SKM-1 (cell line): ENCODE results near the gene LCE2C.
"Not testable (repeated sequence)": the region's sequence is repeated elsewhere in the genome, so short reads cannot be mapped to it uniquely, and the experiment has no call there.

ENCODE experiments used
- DNase-seq: peaks from one replicate; lab custom pipeline; 2025; ENCODE audit not compliant: unreplicated experiment; lab: John Stamatoyannopoulos, UW

Gene LCE2C, protein sequence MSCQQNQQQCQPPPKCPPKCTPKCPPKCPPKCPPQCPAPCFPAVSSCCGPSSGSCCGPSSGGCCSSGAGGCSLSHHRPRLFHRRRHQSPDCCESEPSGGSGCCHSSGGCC

DNA sequence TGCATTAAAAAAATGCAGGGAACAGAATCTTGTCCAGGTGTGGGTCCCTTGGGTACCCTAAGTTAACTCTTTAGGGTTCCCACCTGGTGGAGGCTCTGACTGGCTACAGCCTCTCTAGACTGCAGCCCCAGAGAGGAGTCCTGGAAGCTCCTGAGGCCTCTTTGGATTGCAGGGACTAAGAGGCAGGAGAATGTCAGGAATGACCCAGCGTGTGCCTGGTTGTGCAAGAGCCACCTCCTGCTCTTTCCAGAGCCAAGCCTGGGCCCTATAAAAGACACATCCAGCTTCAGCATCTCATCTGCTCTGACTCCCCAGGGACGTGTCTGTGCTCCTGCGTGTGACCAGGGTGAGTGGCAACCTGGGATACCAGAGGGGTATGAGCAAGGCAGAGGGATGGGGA is at the start of gene LCE2C:
LCE2C (plus strand) TSS at position 297 of the 400 bp plus-strand sequence. CDS start 737 bp downstream, outside the sequence.
- not testable (repeated sequence) for DNase-seq

GRCh38 chr1:152626744-152627143 is 48.3 kb upstream of the LCE2C start:
- no peak for DNase-seq

- DNase-seq, result no peak
Measured at GRCh38 chr1:152630596-152630995, 44.5 kb upstream of the LCE2C start.

- DNase-seq, result no peak
Measured at GRCh38 chr1:152640351-152640750, 34.7 kb upstream of the LCE2C start.

DNA sequence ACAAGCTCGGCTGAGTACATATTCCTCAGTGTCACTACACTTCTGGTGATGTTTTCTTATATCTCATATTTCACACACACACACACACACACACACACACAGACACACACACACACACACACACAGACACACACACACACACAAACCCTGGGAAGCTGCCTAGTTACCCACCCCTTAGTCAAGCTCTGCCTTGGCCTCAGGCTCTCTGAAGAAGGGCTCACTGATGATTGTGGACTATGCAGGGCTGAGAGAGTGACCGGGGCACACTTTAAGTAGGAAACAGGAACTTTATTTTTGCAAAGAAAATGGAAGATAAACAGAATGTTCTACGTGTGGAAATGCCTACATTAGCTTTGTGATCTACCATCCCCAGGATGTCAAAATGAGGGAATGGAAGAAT is 31.1 kb upstream of the LCE2C start:
- no peak for DNase-seq

GRCh38 chr1:152645146-152645545 is 29.9 kb upstream of the LCE2C start:
- no peak for DNase-seq

- DNase-seq, result no peak
Measured at GRCh38 chr1:152646656-152647055, 28.4 kb upstream of the LCE2C start.

DNA sequence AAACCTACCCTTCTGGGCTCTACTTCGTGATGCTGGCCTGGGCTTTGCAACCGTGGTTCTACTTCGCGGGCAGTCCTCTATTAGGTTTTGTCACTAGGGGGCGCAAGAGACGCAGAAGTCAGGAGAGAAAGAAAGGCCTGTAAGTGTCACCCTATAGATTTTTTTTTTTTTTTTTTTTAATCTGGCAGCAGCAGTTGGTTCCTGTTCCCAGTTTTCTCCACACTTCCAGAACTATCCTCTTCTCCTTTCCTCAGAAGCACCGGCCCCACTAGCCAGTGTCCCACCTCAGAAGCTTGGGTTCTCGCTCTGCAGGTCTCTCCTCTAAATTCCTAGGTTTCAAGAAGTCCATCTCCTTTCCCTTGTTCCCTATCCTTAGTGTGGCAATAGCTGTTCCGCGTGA is 21.0 kb upstream of the LCE2C start:
- peak; percentile 40 for DNase-seq

DNA sequence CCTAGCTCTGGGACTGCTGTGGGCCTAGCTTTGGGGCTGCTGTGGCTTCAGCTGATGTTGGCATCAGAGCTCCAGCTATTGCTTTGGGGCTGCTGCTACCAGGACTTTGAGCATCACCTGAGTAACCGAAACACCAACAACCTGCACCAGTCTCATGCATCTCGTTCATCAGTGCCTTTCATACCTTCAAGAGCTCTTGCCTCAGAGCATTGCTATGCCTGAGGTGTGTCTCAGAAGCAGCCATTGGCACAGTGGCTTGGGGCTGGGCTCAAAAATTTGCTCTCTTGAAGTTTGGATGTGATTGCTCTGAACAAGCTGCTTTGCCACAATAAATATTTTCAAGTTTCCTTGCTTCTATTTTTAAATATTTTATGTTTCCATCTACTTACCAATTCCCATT is 18.6 kb upstream of the LCE2C start:
- DNase-seq, result no peak

GRCh38 chr1:152657677-152658076 is 17.4 kb upstream of the LCE2C start:
- DNase-seq, result no peak

GRCh38 chr1:152658649-152659048 is 16.4 kb upstream of the LCE2C start:
- DNase-seq, result no peak

- DNase-seq, result no peak
Measured at GRCh38 chr1:152663098-152663497, 12.0 kb upstream of the LCE2C start, which contains the start of gene LCE2D. Gene LCE2D (plus strand): TSS chr1:152663380. CDS start chr1:152664106, 726 bp downstream.

DNA sequence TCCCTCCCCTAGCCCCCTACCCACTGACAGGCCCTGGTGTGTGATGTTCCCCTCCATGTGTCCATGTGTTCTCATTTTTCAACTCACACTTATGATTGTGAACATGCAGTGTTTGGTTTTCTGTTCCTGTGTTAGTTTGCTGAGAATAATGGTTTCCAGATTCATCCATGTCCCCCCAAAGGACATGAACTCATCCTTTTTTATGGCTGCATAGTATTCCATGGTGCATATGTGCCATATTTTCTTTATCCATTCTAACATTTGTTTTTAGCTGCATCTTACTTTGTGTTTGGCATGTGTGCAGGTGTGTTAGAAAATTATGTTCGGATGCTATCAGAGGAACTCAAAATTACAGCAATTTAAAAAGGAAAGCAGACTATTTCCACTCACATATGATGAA is 8.9 kb upstream of the LCE2C start:
- not testable (repeated sequence) for DNase-seq

DNA sequence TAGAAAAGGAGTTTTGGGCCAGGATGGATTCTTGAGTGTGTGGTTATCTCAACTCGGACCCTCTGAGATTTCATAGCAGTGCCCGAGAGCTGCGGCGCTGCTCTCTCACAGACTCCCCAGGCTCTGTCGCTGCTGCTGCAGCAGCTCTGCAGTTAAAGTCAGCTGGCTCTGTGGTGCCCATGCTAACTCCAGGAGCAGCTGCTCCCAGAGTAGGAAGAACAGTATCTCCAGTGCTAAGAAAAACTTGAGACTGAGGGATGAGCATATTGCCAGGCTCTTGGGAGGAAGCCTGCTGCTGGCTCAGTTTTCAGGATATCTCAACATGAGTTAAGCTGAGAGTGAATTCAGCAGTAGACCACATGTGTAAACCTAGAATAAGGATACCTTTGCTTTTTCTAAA is 7.4 kb upstream of the LCE2C start:
- no peak for DNase-seq

DNA sequence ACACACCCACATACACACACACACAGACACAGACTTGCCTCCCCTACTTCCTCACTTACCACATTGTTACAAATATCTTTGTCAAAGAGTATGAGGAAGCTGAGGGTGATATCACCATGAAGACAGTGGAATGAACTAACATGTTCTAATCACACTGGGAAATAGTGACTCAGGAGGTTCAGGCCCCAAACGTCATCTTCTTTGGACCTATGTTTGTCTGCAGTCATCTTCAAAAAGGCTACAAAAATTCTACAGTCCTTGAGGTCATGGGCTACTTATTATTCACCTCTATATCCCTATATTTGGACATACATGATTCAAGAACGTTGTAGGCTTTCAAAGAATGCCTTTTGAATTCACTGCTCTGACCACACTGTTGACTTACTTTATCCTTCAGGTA is 2.1 kb upstream of the LCE2C start:
- DNase-seq, result no peak

GRCh38 chr1:152679459-152679858 is 4.4 kb downstream of the LCE2C start:
- DNase-seq, result no peak

DNA sequence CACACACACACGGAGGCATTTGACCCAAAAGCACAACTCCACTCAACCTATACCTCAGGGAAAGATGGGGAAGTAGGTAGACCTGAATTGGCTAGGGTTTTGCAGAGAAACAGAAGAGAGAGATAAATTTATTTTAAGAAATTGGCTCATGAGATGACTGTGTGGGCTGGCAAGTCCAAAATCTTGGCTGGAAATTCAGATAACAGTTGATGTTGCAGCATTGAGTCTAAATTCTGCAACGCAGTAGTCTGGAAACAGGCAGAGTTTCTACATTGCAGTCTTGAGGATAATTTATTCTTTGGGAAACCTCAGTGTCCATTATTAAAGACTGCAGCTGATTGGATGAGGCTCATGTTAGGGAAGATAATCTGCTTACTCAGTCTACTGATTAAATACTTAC is 6.5 kb downstream of the LCE2C start:
- DNase-seq, result no peak

DNA sequence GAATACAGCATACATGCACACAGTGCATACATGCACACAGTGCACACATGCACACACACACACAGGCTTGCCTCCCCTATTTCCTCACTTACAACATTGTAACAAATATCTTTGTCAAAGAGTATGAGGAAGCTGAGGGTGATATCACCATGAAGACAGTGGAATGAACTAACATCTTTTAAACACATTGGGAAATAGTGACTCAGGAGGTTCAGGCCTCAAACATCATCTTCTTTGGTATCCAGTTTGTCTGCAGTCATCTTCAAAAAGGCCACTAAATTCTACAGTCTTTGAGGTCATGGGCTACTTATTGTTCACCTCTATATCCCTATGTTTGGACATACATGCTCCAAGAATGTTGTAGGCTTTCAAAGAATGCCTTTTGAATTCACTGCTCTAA is 8.8 kb downstream of the LCE2C start:
- no peak for DNase-seq

GRCh38 chr1:152685823-152686222 is 10.7 kb downstream of the LCE2C start, which contains the start of gene LCE2B:
Gene LCE2B (plus strand): TSS chr1:152686123. CDS start chr1:152686844, 721 bp downstream.
- DNase-seq, result not testable (repeated sequence)

DNA sequence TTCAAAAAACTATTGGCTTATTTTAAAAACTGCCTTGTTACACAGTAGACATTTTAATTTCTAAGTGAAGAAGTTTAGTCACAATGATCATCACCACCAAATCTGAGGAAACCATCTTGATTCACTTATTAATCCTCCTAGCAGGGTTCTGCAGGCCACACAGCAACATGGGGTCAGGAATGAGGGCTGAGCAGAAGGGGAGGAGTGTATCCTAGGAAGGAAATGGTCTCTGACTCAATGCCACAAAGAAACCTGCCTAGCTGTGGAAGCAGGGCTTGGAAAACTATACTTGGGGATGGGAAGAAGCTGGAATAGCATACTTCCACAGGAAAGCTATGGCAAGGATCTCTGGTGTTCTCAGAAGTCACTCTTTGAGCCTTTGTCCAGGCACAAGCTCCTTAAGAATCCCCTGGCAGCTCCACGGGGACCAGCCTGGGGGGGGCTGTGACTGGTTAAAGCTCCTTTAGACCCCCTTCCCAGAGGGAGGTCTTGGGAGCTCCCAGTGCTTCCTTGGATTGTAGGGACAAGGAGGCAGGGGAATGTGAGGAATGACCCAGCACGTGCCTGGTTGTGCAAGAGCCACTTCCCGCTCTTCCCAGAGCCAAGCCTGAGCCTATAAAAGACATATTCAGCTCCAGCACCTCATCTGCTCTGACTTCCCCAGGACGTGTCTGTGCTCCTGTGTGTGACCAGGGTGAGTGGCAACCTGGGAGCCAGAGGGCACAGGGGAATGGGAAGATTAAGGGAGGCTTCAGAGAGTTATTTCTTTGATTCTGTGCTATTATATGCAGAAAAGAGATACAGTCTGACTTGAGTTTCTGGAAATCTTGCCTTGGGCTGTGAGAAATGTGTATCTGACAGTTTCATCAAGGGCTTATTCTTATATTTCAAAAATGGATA is 22.9 kb downstream of the LCE2C start, which contains the start of gene LCE2A:
LCE2A (plus strand) TSS at position 645 of the 900 bp plus-strand sequence. CDS start 557 bp downstream, outside the sequence.
- no peak for DNase-seq

DNA sequence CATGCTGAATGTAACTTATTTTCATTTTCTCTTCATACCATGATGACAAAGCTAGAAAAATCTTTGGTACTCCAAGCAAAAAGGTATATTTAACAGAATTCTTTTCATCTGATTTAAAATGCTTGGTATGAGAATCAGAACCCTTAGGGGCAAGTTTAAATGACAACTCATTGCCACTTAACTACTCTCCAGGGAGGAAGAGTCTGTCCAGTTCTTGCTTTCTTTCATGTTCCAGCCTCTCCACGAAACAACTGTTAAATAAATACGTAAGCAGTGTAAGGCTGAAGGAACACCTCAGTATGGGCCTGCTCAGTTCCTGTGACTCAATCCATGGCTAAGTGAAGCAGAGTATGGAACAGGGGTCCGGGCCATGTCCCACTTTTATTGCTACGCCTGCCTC is 24.7 kb downstream of the LCE2C start:
- DNase-seq, result no peak

DNA sequence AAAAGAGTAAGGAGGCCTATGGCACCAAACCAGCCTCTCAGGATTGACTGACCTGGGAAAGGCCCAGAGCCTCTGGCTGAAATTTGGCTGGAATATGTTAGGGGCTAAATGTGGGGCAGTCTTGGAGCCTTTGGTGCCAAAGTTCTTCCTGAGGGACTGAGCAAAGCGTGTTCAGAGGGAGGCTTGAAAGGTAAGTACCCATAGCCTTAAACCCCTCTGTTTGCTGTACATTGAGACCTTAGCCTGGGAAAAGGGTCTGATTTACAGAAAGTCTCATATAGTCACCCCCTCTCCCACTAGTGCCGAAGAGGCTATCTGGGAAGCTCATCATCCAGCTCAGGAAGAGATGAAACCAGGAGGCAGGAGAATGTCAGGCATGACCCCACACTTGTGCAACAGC is 32.8 kb downstream of the LCE2C start, which contains the start of gene LCE4A:
LCE4A (plus strand) TSS at position 301 of the 400 bp plus-strand sequence. CDS start 916 bp downstream, outside the sequence.
- no peak for DNase-seq
